ENCODE data around the gene CCND1.

CCND1 gene

GRCh38 chr11:69640995-69641581 lies at the start of gene CCND1:
Gene CCND1 (plus strand): TSS chr11:69641156. CDS start chr11:69641314, 158 bp downstream.
- DNase-seq, result peak; percentile 57 to 80

GRCh38 chr11:69592986-69593650 lies 47.8 kb upstream of the CCND1 start:
- no peak for DNase-seq

GRCh38 chr11:69593851-69594250 lies 47.1 kb upstream of the CCND1 start:
- DNase-seq, result no peak

GRCh38 chr11:69594481-69594880 lies 46.5 kb upstream of the CCND1 start:
- no peak for DNase-seq

GRCh38 chr11:69595805-69596665 lies 44.9 kb upstream of the CCND1 start:
- no peak for DNase-seq

GRCh38 chr11:69598147-69598546 lies 42.8 kb upstream of the CCND1 start:
- DNase-seq, result peak in 1 of 2 experiments; percentile 6

GRCh38 chr11:69599502-69599901 lies 41.5 kb upstream of the CCND1 start:
- DNase-seq, result no peak

- no peak for DNase-seq
Observed at GRCh38 chr11:69600001-69600400, 41.0 kb upstream of the CCND1 start.

GRCh38 chr11:69601011-69601975 lies 39.7 kb upstream of the CCND1 start:
- no peak for DNase-seq

GRCh38 chr11:69603111-69603836 lies 37.7 kb upstream of the CCND1 start:
- DNase-seq, result no peak

- no peak for DNase-seq
Observed at GRCh38 chr11:69604055-69604454, 36.9 kb upstream of the CCND1 start.

GRCh38 chr11:69605737-69606526 lies 35.0 kb upstream of the CCND1 start:
- no peak for DNase-seq

GRCh38 chr11:69609351-69609750 lies 31.6 kb upstream of the CCND1 start:
- DNase-seq, result no peak

GRCh38 chr11:69611548-69612526 lies 29.1 kb upstream of the CCND1 start:
- no peak for DNase-seq

- DNase-seq, result no peak
Observed at GRCh38 chr11:69613594-69613993, 27.4 kb upstream of the CCND1 start.

GRCh38 chr11:69614085-69614484 lies 26.9 kb upstream of the CCND1 start:
- no peak for DNase-seq

- DNase-seq, result no peak
Observed at GRCh38 chr11:69615545-69616278, 25.2 kb upstream of the CCND1 start.

GRCh38 chr11:69617220-69617619 lies 23.7 kb upstream of the CCND1 start:
- no peak for DNase-seq

- DNase-seq, result no peak
Observed at GRCh38 chr11:69617682-69618081, 23.3 kb upstream of the CCND1 start.

Data from Kasumi-1 (cell line).